ENCODE data around the gene DIPK1A.
A peak's percentile ranks its signal among the peaks of the same experiment; 100 is the strongest.
"Not testable (repeated sequence)": the region's sequence is repeated elsewhere in the genome, so short reads cannot be mapped to it uniquely, and the experiment has no call there.

The DIPK1A gene

GRCh38 chr1:92975551-92976232 lies 14.4 kb upstream of the DIPK1A start:
- DNase-seq = no peak

GRCh38 chr1:92974112-92974511 lies 12.8 kb upstream of the DIPK1A start:
- DNase-seq = not testable (repeated sequence)

GRCh38 chr1:92973203-92973897 lies 12.1 kb upstream of the DIPK1A start:
- DNase-seq = no peak

GRCh38 chr1:92972409-92973129 lies 11.3 kb upstream of the DIPK1A start:
- no peak for DNase-seq

- DNase-seq = not testable (repeated sequence)
These were observed 10.7 kb upstream of the DIPK1A start for GRCh38 chr1:92971932-92972331.

- DNase-seq = no peak
These were observed 9.9 kb upstream of the DIPK1A start for GRCh38 chr1:92970990-92971689.

- DNase-seq = no peak
These were observed 8.3 kb upstream of the DIPK1A start for GRCh38 chr1:92969517-92969916.

GRCh38 chr1:92968138-92969032 lies 7.1 kb upstream of the DIPK1A start:
- DNase-seq = no peak

GRCh38 chr1:92964998-92965397 lies 3.7 kb upstream of the DIPK1A start:
- no peak for DNase-seq

GRCh38 chr1:92964316-92964715 lies 3.1 kb upstream of the DIPK1A start:
- no peak for DNase-seq

- DNase-seq = peak; percentile 73
These were observed 862 bp upstream of the DIPK1A start for GRCh38 chr1:92961896-92962752.

GRCh38 chr1:92960395-92961130 lies 699 bp downstream of the DIPK1A start:
- peak; percentile 65 for DNase-seq

GRCh38 chr1:92958203-92958970 lies 2.9 kb downstream of the DIPK1A start:
- DNase-seq = no peak

GRCh38 chr1:92957030-92957734 lies 4.1 kb downstream of the DIPK1A start:
- DNase-seq = no peak

GRCh38 chr1:92956254-92957029 lies 4.8 kb downstream of the DIPK1A start:
- no peak for DNase-seq

GRCh38 chr1:92953491-92953890 lies 7.8 kb downstream of the DIPK1A start:
- peak; percentile 52 for DNase-seq

GRCh38 chr1:92952714-92953113 lies 8.5 kb downstream of the DIPK1A start:
- no peak for DNase-seq

- DNase-seq = no peak
These were observed 10.1 kb downstream of the DIPK1A start for GRCh38 chr1:92951141-92951582.

All from stimulated activated CD4-positive, alpha-beta T cell treated with anti-CD3 and anti-CD28 coated beads, Interleukin-1b, Interleukin-23, amount 100 ng/mL, for 48 hours (primary cell).